SU-DHL-6 (cell line): Measurements from ENCODE around the gene WFDC13.
"Not testable (repeated sequence)": the region's sequence is repeated elsewhere in the genome, so short reads cannot be mapped to it uniquely, and the experiment has no call there.

Experiments used
- H2AFZ ChIP-seq: fragments of 200-600 bp; sonication (generic); 2 replicates; pipeline ENCODE4 v1.6.1; 2014; ENCODE audit warnings: low read depth, mild to moderate bottlenecking, moderate library complexity, mixed read lengths, antibody characterized with exemption, low read length; ENCODE audit not compliant: severe bottlenecking
- H3F3A ChIP-seq: fragments of 200-600 bp; shearing (Covaris generic); 2 replicates; pipeline ENCODE4 v1.6.0; 2016; ENCODE audit warnings: antibody characterized with exemption, mild to moderate bottlenecking; ENCODE audit not compliant: insufficient read depth
- H3K27ac ChIP-seq: fragments of 200-600 bp; sonication (generic); 2 replicates; pipeline ENCODE4 v1.5.1; 2016; ENCODE audit warnings: low read depth, mild to moderate bottlenecking, low read length, moderate library complexity, mixed read lengths
- H3K27me3 ChIP-seq: fragments of 200-600 bp; sonication (generic), shearing (Covaris generic); 2 replicates; pipeline ENCODE4 v1.6.0; 2014; ENCODE audit warnings: mild to moderate bottlenecking, low read length
- H3K36me3 ChIP-seq: fragments of 200-600 bp; sonication (generic); 2 replicates; pipeline ENCODE4 v1.6.1; 2014; ENCODE audit warnings: mild to moderate bottlenecking, low read length, mixed read lengths
- H3K4me2 ChIP-seq: fragments of 300-600, 200-600 bp; shearing (Covaris generic), sonication (generic); 2 replicates; pipeline ENCODE4 v1.6.0; 2014; ENCODE audit warnings: low read length, low read depth, mild to moderate bottlenecking; ENCODE audit not compliant: poor library complexity, severe bottlenecking
- H3K4me3 ChIP-seq: fragments of 200-600 bp; sonication (generic); 2 replicates; pipeline ENCODE4 v1.5.1; 2014; ENCODE audit warnings: antibody characterized with exemption, low read length, mild to moderate bottlenecking, mixed read lengths; ENCODE audit not compliant: insufficient read depth, poor library complexity, severe bottlenecking
- H3K79me2 ChIP-seq: fragments of 200-600 bp; sonication (generic); 2 replicates; pipeline ENCODE4 v1.6.1; 2014; ENCODE audit warnings: mild to moderate bottlenecking, low read length, moderate library complexity; ENCODE audit not compliant: insufficient read depth
- H3K9ac ChIP-seq: fragments of 200-600 bp; sonication (generic); 2 replicates; pipeline ENCODE4 v1.7.0; 2014; ENCODE audit warnings: mild to moderate bottlenecking, low read length
- H3K9me2 ChIP-seq: fragments of 200-600 bp; sonication (generic); replicated peaks from 2 replicates; pipeline ENCODE4 v1.6.1; 2014; ENCODE audit warnings: low read length; ENCODE audit not compliant: insufficient read depth
- H3K9me3 ChIP-seq: fragments of 200-600 bp; sonication (generic); 2 replicates; pipeline ENCODE4 v1.6.1; 2014; ENCODE audit warnings: low read length, mixed read lengths; ENCODE audit not compliant: insufficient read depth
- H4K20me1 ChIP-seq: fragments of 200-600 bp; sonication (generic); 2 replicates; pipeline ENCODE4 v1.6.1; 2014; ENCODE audit warnings: low read depth, mild to moderate bottlenecking, antibody characterized with exemption, low read length, moderate library complexity, mixed read lengths
- EZH2phosphoT487 ChIP-seq: fragments of 200-600 bp; sonication (generic), shearing (Covaris generic); conservative IDR thresholded peaks from 2 replicates; pipeline ENCODE4 v1.6.1; 2018; ENCODE audit warnings: mild to moderate bottlenecking, antibody characterized with exemption, low read length, moderate library complexity, mixed read lengths
- TF ChIP-seq, protein P1 (sequence below): fragments of 200-600 bp; sonication (generic); IDR thresholded peaks from one replicate; pipeline ENCODE4 v1.5.1; 2017; ENCODE audit warnings: antibody characterized with exemption, mild to moderate bottlenecking, low read length, moderate library complexity; ENCODE audit not compliant: insufficient read depth, poor library complexity, severe bottlenecking

The WFDC13 gene

DNA sequence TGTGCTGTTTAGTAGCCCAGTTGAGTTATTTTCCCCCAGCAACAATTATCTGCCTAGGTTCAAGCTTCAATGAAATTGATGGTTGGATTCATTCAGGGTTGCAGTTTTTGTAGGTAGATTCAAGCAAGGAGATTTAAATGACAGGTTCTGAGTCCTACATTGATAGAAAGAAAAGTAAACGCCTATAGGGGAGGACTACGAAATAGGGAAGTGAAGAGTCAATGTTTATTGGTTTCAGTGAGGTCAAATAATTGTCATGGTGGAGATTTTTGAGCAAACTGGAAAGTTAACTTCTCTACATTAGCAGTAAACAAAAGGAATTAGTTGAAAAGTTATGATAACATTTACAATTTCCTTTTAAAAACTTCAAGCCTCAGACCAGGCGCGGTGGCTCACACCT, 734 bp upstream of the WFDC13 start:
- TF ChIP-seq, protein P1, sequence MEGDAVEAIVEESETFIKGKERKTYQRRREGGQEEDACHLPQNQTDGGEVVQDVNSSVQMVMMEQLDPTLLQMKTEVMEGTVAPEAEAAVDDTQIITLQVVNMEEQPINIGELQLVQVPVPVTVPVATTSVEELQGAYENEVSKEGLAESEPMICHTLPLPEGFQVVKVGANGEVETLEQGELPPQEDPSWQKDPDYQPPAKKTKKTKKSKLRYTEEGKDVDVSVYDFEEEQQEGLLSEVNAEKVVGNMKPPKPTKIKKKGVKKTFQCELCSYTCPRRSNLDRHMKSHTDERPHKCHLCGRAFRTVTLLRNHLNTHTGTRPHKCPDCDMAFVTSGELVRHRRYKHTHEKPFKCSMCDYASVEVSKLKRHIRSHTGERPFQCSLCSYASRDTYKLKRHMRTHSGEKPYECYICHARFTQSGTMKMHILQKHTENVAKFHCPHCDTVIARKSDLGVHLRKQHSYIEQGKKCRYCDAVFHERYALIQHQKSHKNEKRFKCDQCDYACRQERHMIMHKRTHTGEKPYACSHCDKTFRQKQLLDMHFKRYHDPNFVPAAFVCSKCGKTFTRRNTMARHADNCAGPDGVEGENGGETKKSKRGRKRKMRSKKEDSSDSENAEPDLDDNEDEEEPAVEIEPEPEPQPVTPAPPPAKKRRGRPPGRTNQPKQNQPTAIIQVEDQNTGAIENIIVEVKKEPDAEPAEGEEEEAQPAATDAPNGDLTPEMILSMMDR: no peak
- TF ChIP-seq EZH2phosphoT487: no peak
- no peaks in the 10 kb centered on the region for H4K20me1 ChIP-seq
- H3K9me2 ChIP-seq: no peaks in the 10 kb centered on the region
- no peaks in the 10 kb centered on the region for H3K79me2 ChIP-seq
- H3K9ac ChIP-seq: no peak overlapping the region
- no peak overlapping the region for H2AFZ ChIP-seq
- H3K27me3 ChIP-seq: no peaks in the 10 kb centered on the region
- H3K9me3 ChIP-seq: no peaks in the 10 kb centered on the region
- H3K4me3 ChIP-seq: no peak overlapping the region
- H3F3A ChIP-seq: no peaks in the 10 kb centered on the region
- no peaks in the 10 kb centered on the region for H3K36me3 ChIP-seq
- no peak overlapping the region for H3K27ac ChIP-seq
- H3K4me2 ChIP-seq: no peak overlapping the region

DNA sequence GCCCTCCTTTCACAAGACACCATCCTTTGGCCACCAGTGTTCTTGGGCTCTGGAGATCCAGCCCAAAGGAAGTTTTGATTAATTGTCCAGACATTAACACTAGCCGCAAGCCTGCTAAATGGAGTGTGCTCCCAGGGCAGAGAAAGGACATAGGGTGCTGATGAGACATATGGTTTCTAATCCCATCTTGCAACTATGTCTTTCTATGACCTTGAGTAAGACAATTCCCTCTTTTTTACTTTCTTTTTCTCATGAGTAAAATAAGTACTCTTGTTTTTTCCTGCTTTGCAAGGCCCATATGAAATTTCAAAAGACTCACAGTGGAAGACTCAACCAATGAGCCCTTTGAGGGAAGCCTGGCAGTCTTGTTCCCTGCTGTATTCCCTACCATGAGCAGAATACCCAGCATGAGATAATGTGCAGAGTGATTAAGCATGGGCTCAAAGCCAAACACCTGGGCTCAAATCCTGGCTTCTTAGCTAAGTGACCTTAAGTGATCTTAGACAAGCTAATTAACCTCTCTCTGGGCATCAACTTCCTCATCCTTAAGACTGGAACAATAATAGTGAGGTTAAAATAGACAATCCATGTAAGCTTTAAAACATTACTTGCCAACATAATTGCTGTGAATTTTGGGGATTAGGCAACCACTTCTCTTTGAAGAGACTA, 3.3 kb downstream of the WFDC13 start, which contains the start of gene WFDC10B:
WFDC10B (minus strand) TSS at position 51 of the 669 bp plus-strand sequence. CDS start 19,027 bp downstream, outside the sequence.
- no peaks in the 10 kb centered on the region for H3K36me3 ChIP-seq
- H3K9ac ChIP-seq: no peak within 1 kb of the TSS
- H3K4me3 ChIP-seq: no peak within 1 kb of the TSS
- H3K9me3 ChIP-seq: no peaks in the 10 kb centered on the region
- H3F3A ChIP-seq: no peaks in the 10 kb centered on the region
- no peak within 1 kb of the TSS for H3K4me2 ChIP-seq
- H2AFZ ChIP-seq: no peak within 1 kb of the TSS
- no peaks in the 10 kb centered on the region for H3K79me2 ChIP-seq
- no peaks in the 10 kb centered on the region for H3K27me3 ChIP-seq
- H3K9me2 ChIP-seq: no peaks in the 10 kb centered on the region
- no peak within 1 kb of the TSS for H3K27ac ChIP-seq
- H4K20me1 ChIP-seq: no peaks in the 10 kb centered on the region
- TF ChIP-seq, protein P1: no peak
- TF ChIP-seq EZH2phosphoT487: no peak

DNA sequence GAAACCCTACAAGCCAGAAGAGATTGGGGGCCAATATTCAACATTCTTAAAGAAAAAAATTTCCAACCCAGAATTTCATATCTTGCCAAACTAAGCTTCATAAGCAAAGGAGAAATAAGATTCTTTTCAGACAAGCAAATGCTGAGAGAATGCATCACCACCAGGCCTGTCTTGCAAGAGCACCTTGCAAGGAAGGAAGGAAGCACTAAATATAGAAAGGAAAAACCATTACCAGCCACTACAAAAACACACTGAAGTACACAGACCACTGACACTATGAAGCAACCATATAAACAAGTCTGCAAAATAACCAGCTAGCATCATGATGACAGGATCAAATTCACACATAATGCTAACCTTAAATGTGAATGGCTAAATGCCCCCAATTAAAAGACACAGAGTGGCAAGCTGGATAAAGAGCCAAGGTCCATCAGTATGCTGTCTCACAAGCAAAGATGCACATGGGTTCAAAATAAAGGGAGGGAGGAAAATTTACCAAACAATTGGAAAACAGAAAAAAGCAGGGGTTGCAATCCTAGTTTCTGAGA, 14.4 kb downstream of the WFDC13 start:
- H3K79me2 ChIP-seq, H3K27ac ChIP-seq, H3K36me3 ChIP-seq, H3K9ac ChIP-seq, H3K9me2 ChIP-seq, H3F3A ChIP-seq, H3K4me3 ChIP-seq, H3K27me3 ChIP-seq, H3K9me3 ChIP-seq, H4K20me1 ChIP-seq, H3K4me2 ChIP-seq, H2AFZ ChIP-seq: not testable (repeated sequence)

DNA sequence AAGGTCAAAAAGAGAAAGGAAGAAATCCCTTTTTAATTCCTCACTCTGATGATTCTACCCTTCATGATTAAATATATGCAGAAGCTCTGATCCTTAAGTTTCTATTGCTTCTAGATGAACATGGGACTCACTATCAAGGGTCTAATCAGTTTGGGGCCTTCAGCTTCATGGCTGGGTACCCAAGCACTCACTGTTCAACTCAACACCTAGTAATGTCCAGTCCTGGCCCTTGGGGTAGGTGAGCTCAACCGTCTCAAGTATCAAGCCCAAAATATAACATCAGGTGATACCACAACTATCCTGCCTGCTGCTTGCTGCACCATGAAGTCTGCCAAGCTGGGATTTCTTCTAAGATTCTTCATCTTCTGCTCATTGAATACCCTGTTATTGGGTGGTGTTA, 20.2 kb downstream of the WFDC13 start, which contains the start of gene SPINT4:
SPINT4 (plus strand) TSS at position 301 of the 400 bp plus-strand sequence; CDS start at position 322, 21 bp downstream.
- H3K9ac ChIP-seq: no peak within 1 kb of the TSS
- H2AFZ ChIP-seq: no peak within 1 kb of the TSS
- no peak within 1 kb of the TSS for H3K27ac ChIP-seq
- no peak for TF ChIP-seq EZH2phosphoT487
- TF ChIP-seq, protein P1: no peak
- H3K4me2 ChIP-seq: no peak within 1 kb of the TSS
- no peaks in the 10 kb centered on the region for H3K27me3 ChIP-seq
- H4K20me1 ChIP-seq: no peaks in the 10 kb centered on the region; the same call in 1 of the 2 replicates
- H3K36me3 ChIP-seq: no peaks in the 10 kb centered on the region
- H3F3A ChIP-seq: no peaks in the 10 kb centered on the region
- no peaks in the 10 kb centered on the region for H3K79me2 ChIP-seq
- no peaks in the 10 kb centered on the region for H3K9me3 ChIP-seq
- H3K4me3 ChIP-seq: no peak within 1 kb of the TSS
- no peaks in the 10 kb centered on the region for H3K9me2 ChIP-seq
